ENCODE data around the gene SEPTIN8.
A peak's percentile ranks its signal among the peaks of the same experiment; 100 is the strongest.

DNA sequence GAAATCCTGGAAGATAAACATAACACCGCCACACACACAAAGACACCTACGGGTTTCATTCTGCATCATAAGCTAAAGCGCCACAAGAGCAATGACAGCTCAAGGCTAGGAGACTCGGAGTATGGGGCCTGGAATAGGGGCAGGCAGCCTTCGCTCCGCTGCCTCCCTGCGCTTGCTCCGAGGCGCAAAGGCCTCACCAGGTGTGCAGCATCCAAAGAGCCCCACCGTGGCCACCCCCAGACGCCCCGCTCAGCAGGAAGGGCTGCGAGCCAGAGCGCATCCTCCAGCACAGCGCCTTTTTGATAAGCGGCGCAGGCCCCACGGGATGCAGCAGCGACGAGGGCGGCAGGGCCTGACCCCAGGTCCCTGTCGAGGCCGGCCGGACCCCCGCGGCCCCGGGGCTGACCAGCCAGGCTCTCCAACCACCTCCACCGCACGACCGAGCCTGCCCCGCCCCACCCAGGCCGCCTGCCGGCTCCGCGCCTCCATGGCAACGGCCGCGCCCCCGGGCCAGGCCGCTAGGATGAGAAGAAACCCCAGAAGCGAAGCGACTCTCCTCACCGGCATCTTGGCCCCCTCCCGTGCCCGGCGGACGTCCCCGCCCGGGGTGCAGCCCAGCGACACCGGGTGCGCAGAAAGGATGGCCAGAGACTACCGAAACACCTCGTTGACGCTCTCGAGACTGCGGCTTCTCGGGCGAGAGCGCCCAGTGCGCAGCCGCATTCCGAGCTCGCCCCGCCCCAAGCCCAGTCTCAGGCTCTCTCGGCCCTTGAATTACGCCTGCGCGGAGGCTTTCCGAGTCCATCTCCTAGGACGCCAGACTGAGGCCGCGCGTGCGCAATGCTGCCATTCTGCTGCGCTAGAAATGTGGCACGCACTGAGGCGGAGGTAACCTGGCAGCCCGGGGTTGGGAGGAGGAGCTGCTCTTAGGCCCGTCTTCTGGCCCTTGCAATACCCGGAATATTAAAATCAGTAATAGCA is 39.9 kb downstream of the SEPTIN8 start, which contains the start of gene KIF3A:
- TF ChIP-seq POLR2AphosphoS5 (IDR thresholded peaks at IDR 0.05; ENCODE audit: low read depth, low read length) = peak; percentile 43; the same call in 1 of the 2 replicates
- TF ChIP-seq, protein P1, sequence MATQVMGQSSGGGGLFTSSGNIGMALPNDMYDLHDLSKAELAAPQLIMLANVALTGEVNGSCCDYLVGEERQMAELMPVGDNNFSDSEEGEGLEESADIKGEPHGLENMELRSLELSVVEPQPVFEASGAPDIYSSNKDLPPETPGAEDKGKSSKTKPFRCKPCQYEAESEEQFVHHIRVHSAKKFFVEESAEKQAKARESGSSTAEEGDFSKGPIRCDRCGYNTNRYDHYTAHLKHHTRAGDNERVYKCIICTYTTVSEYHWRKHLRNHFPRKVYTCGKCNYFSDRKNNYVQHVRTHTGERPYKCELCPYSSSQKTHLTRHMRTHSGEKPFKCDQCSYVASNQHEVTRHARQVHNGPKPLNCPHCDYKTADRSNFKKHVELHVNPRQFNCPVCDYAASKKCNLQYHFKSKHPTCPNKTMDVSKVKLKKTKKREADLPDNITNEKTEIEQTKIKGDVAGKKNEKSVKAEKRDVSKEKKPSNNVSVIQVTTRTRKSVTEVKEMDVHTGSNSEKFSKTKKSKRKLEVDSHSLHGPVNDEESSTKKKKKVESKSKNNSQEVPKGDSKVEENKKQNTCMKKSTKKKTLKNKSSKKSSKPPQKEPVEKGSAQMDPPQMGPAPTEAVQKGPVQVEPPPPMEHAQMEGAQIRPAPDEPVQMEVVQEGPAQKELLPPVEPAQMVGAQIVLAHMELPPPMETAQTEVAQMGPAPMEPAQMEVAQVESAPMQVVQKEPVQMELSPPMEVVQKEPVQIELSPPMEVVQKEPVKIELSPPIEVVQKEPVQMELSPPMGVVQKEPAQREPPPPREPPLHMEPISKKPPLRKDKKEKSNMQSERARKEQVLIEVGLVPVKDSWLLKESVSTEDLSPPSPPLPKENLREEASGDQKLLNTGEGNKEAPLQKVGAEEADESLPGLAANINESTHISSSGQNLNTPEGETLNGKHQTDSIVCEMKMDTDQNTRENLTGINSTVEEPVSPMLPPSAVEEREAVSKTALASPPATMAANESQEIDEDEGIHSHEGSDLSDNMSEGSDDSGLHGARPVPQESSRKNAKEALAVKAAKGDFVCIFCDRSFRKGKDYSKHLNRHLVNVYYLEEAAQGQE (IDR thresholded peaks at IDR 0.05; ENCODE audit: insufficient read depth in 1 of 2, low read depth in 2 of 2, low read length in 2 of 2) = no peak
- peak; percentile 87; the same call in 1 of the 2 replicates for TF ChIP-seq SIN3A (IDR thresholded peaks at IDR 0.05; ENCODE audit: borderline replicate concordance, insufficient read depth, low read length)
- TF ChIP-seq TAF1 (IDR thresholded peaks at IDR 0.05; ENCODE audit: borderline replicate concordance, insufficient read depth, low read length) = no peak
- TF ChIP-seq FOXP2 (optimal IDR thresholded peaks at IDR 0.05; ENCODE audit: borderline replicate concordance, extremely low read depth, extremely low read length, insufficient read depth) = no peak

All from PFSK-1 (cell line).